ENCODE results near the gene PLXNA1. TPM values are rescaled to one million over a fixed set of nuclear protein-coding genes. Genes with fewer than 3 reads are reported as not detected.

The PLXNA1 gene
- total RNA-seq, 4 donors from 2014 or later = 6.7 to 38.2 (median 16.9) TPM

DNA sequence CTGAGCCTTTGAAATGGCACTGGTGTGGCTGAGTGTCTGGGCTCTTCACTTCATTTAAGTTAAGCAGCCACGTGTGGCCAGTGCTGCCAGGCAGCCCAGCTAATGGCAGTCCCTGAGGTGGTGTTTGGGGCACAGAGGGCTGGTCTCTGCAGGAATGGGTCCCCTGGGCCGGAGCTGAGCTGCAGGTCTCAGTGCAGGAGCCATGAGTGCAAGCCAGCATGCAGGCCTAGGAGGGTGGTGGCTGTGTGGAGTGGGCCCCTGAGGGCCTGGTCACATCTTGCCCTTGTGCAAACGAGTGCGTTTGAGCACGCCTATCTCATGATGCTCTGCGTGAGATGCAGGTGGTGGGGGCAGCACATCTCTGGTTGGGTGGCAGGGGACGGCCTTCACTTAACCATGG, 48.9 kb downstream of the PLXNA1 start:
- Histone ChIP-seq H3K4me1 (no peaks in the 10 kb centered on the region), H3K36me3 (no peaks in the 10 kb centered on the region), H3K9me3 (no peaks in the 10 kb centered on the region), H3K27me3 (no peaks in the 10 kb centered on the region), H3K27ac (no peak overlapping the region), H3K4me3 (no peak overlapping the region)
- intact Hi-C loops (cut with DNase I; ENCODE audit: low total_unique reads) = no loop called here
- DNase-seq = no peak
- no peak for TF ChIP-seq CTCF (IDR thresholded peaks at IDR 0.05)
- no peak for TF ChIP-seq POLR2A (IDR thresholded peaks at IDR 0.05)

GRCh38 chr3:127032296-127032990, 49.5 kb downstream of the PLXNA1 start:
- intact Hi-C loops (cut with DNase I; ENCODE audit: low total_unique reads) = no loop called here
- TF ChIP-seq POLR2A (IDR thresholded peaks at IDR 0.05) (no peak), CTCF (IDR thresholded peaks at IDR 0.05) (no peak)
- Histone ChIP-seq H3K9me3 (no peaks in the 10 kb centered on the region), H3K4me3 (no peak overlapping the region), H3K27me3 (no peaks in the 10 kb centered on the region), H3K27ac (no peak overlapping the region), H3K4me1 (no peaks in the 10 kb centered on the region), H3K36me3 (no peaks in the 10 kb centered on the region)
- no peak for DNase-seq

Other genes starting within 250 kb of the PLXNA1 start
- gene PRR23E, start 210.0 kb downstream of the PLXNA1 start, total RNA-seq = not detected

Measured in uterus (tissue), 4 donors.